Activated CD8-positive, alpha-beta T cell treated with anti-CD3 and anti-CD28 coated beads for 36 hours (primary cell): ENCODE data around the gene COL6A3. TPM values are rescaled to one million over a fixed set of nuclear protein-coding genes. Genes with fewer than 3 reads are reported as not detected.

Experiments used
- ATAC-seq: fragments of 200-7000 bp; cut with Tn5 transposase; one replicate; pipeline ENCODE4 v1.10.0; 2021; ENCODE audit warnings: mild to moderate bottlenecking, moderate library complexity
- CTCF ChIA-PET: fragments of 350-600 bp; sonication (Branson Sonifier 250); formaldehyde crosslinking; loops from one replicate; lab custom pipeline; 2021; ENCODE audit warnings: antibody characterized with exemption; lab: Charles Lee
- POLR2A ChIA-PET: fragments of 350-600 bp; sonication (Branson Sonifier 250); formaldehyde crosslinking; loops from one replicate; lab custom pipeline; 2021; ENCODE audit warnings: antibody characterized with exemption; lab: Charles Lee
- DNase-seq: peaks from one replicate; pipeline ENCODE4 v3.0.0-alpha.2; 2020
- H3K27ac Mint-ChIP-seq: one replicate; pipeline ENCODE4 v1.8.0; 2021; ENCODE audit warnings: mild to moderate bottlenecking, mixed read lengths
- H3K27me3 Mint-ChIP-seq: one replicate; pipeline ENCODE4 v1.8.0; 2021; ENCODE audit warnings: mixed read lengths
- H3K36me3 Mint-ChIP-seq: one replicate; pipeline ENCODE4 v1.8.0; 2021; ENCODE audit warnings: low read depth, mixed read lengths
- H3K4me1 Mint-ChIP-seq: one replicate; pipeline ENCODE4 v1.8.0; 2021; ENCODE audit warnings: low read depth, mixed read lengths
- H3K4me3 Mint-ChIP-seq: one replicate; pipeline ENCODE4 v1.8.0; 2021; ENCODE audit warnings: mild to moderate bottlenecking, moderate library complexity, mixed read lengths
- H3K9me3 Mint-ChIP-seq: one replicate; pipeline ENCODE4 v1.8.0; 2021; ENCODE audit warnings: mixed read lengths
- CTCF ChIP-seq: fragments of 200-600 bp; IDR thresholded peaks from one replicate; pipeline ENCODE4 v1.8.0; 2022; ENCODE audit warnings: antibody characterized with exemption, mild to moderate bottlenecking
- intact Hi-C: fragments of 100-400 bp; cut with micrococcal nuclease; formaldehyde crosslinking; loops from one replicate; pipeline ENCODE4 v1.10.0; 2022
- total RNA-seq, 2 experiments: library from RNA; stranded (reverse); gene quantifications; one replicate each; pipeline ENCODE4 v1.2.3, GENCODE V29; 2021

COL6A3 gene
- total RNA-seq, 2 experiments from 2014 or later = 4.0 to 4.1 TPM

GRCh38 chr2:237298151-237299118, 115.5 kb downstream of the COL6A3 start:
- CTCF ChIA-PET = interaction anchor here (1.0 kb wide), 1 partner anchor 215 kb away, joined by 3 read pairs; no protein-coding TSS in a partner anchor
- TF ChIP-seq CTCF = no peak
- Mint-ChIP-seq H3K9me3 (peaks cover 7% of the 10 kb centered on the region), H3K4me3 (no peak overlapping the region), H3K4me1 (no peaks in the 10 kb centered on the region), H3K27ac (no peak overlapping the region), H3K27me3 (peaks cover 26% of the 10 kb centered on the region), H3K36me3 (no peaks in the 10 kb centered on the region)
- ATAC-seq = no peak
- POLR2A ChIA-PET = no interaction called here
- intact Hi-C loops = no loop called here
- DNase-seq = no peak

- TF ChIP-seq CTCF = no peak
- Mint-ChIP-seq H3K4me3 (no peak overlapping the region), H3K36me3 (no peaks in the 10 kb centered on the region), H3K27me3 (peaks cover 31% of the 10 kb centered on the region), H3K27ac (no peak overlapping the region), H3K9me3 (peaks cover 4% of the 10 kb centered on the region), H3K4me1 (no peaks in the 10 kb centered on the region)
- DNase-seq (no peak), ATAC-seq (no peak)
- intact Hi-C loops = no loop called here
- ChIA-PET CTCF (no interaction called here), POLR2A (no interaction called here)
Measured at GRCh38 chr2:237297421-237298150, 116.4 kb downstream of the COL6A3 start.

- Mint-ChIP-seq H3K27ac (no peak overlapping the region), H3K36me3 (no peaks in the 10 kb centered on the region), H3K4me1 (no peaks in the 10 kb centered on the region), H3K9me3 (no peaks in the 10 kb centered on the region), H3K27me3 (peaks cover 34% of the 10 kb centered on the region), H3K4me3 (no peak overlapping the region)
- DNase-seq (no peak), ATAC-seq (no peak)
- intact Hi-C loops = no loop called here
- ChIA-PET POLR2A (no interaction called here), CTCF (no interaction called here)
- no peak for TF ChIP-seq CTCF
Measured at GRCh38 chr2:237296756-237297155, 117.2 kb downstream of the COL6A3 start.

GRCh38 chr2:237295889-237296480, 118.0 kb downstream of the COL6A3 start:
- CTCF ChIA-PET = no interaction called here

More at GRCh38 chr2:237295889-237296480, 118.0 kb downstream of the COL6A3 start:
- Mint-ChIP-seq H3K4me3 (no peak overlapping the region), H3K4me1 (peaks cover 8% of the 10 kb centered on the region), H3K27ac (no peak overlapping the region), H3K27me3 (peaks cover 41% of the 10 kb centered on the region), H3K9me3 (no peaks in the 10 kb centered on the region), H3K36me3 (no peaks in the 10 kb centered on the region)
- intact Hi-C loops = no loop called here
- ATAC-seq (no peak), DNase-seq (no peak)
- POLR2A ChIA-PET = no interaction called here
- no peak for TF ChIP-seq CTCF
